Pons (tissue), 1 donor: Measurements from ENCODE around the gene PRKN.
"Not testable (repeated sequence)": the region's sequence is repeated elsewhere in the genome, so short reads cannot be mapped to it uniquely, and the experiment has no call there.

ENCODE experiments used
- DNase-seq: peaks from one replicate; pipeline ENCODE4 v3.0.0-alpha.2; 2016; ENCODE audit warnings: low spot score

PRKN gene

GRCh38 chr6:161840380-161840779 is 887.2 kb downstream of the PRKN start:
- no peak for DNase-seq

- no peak for DNase-seq
Measured at GRCh38 chr6:161838306-161839035, 889.1 kb downstream of the PRKN start.

GRCh38 chr6:161837854-161838253 is 889.7 kb downstream of the PRKN start:
- DNase-seq, result no peak

- DNase-seq, result no peak
Measured at GRCh38 chr6:161837449-161837735, 890.2 kb downstream of the PRKN start.

GRCh38 chr6:161836643-161837448 is 890.7 kb downstream of the PRKN start:
- no peak for DNase-seq

GRCh38 chr6:161835500-161836215 is 891.9 kb downstream of the PRKN start:
- DNase-seq, result no peak

GRCh38 chr6:161834426-161834825 is 893.1 kb downstream of the PRKN start:
- no peak for DNase-seq

GRCh38 chr6:161833099-161833860 is 894.3 kb downstream of the PRKN start:
- no peak for DNase-seq

GRCh38 chr6:161832622-161833021 is 894.9 kb downstream of the PRKN start:
- no peak for DNase-seq

- no peak for DNase-seq
Measured at GRCh38 chr6:161830866-161831616, 896.5 kb downstream of the PRKN start.

GRCh38 chr6:161829291-161829729 is 898.3 kb downstream of the PRKN start:
- peak; percentile 89 for DNase-seq

- no peak for DNase-seq
Measured at GRCh38 chr6:161828355-161828754, 899.2 kb downstream of the PRKN start.

GRCh38 chr6:161826512-161826911 is 901.1 kb downstream of the PRKN start:
- DNase-seq, result no peak

- not testable (repeated sequence) for DNase-seq
Measured at GRCh38 chr6:161822204-161822603, 905.4 kb downstream of the PRKN start.

GRCh38 chr6:161817881-161818280 is 909.7 kb downstream of the PRKN start:
- no peak for DNase-seq

GRCh38 chr6:161815965-161816364 is 911.6 kb downstream of the PRKN start:
- no peak for DNase-seq

- DNase-seq, result no peak
Measured at GRCh38 chr6:161813156-161813555, 914.4 kb downstream of the PRKN start.

GRCh38 chr6:161809971-161810370 is 917.6 kb downstream of the PRKN start:
- no peak for DNase-seq

GRCh38 chr6:161804838-161805237 is 922.7 kb downstream of the PRKN start:
- no peak for DNase-seq

GRCh38 chr6:161803131-161803530 is 924.4 kb downstream of the PRKN start:
- no peak for DNase-seq

- DNase-seq, result no peak
Measured at GRCh38 chr6:161802231-161802630, 925.3 kb downstream of the PRKN start.
